BJ (cell line): Measurements from ENCODE around the gene HECW1. TPM values are rescaled to one million over a fixed set of nuclear protein-coding genes. Genes with fewer than 3 reads are reported as not detected.

Experiments used
- CTCF ChIA-PET: fragments of 350-600 bp; formaldehyde crosslinking; extraction: SDS; loops from one replicate; lab custom pipeline; 2021; ENCODE audit warnings: antibody characterized with exemption, inconsistent platforms; lab: Yijun Ruan, JAX
- POLR2A ChIA-PET: fragments of 300-600 bp; sonication (Branson Sonifier 250); formaldehyde crosslinking; extraction: SDS; loops from one replicate; lab custom pipeline; 2021; ENCODE audit warnings: antibody characterized with exemption; lab: Charles Lee
- DNase-seq: peaks from one replicate; pipeline ENCODE4 v3.0.0-alpha.2; 2011; ENCODE audit warnings: low read depth
- H3K27me3 ChIP-seq: 2 replicates; pipeline ENCODE4 v1.6.0; 2011; ENCODE audit warnings: low read length; ENCODE audit not compliant: control insufficient read depth, insufficient read depth
- H3K36me3 ChIP-seq: 2 replicates; pipeline ENCODE4 v1.5.1; 2011; ENCODE audit warnings: low read length; ENCODE audit not compliant: control insufficient read depth, insufficient read depth
- H3K4me3 ChIP-seq: 2 replicates; pipeline ENCODE4 v1.5.1; 2011; ENCODE audit warnings: low read depth, mild to moderate bottlenecking, control low read depth, low read length
- CTCF ChIP-seq: IDR thresholded peaks from 2 replicates; pipeline ENCODE4 v1.5.1; 2011; ENCODE audit warnings: low read depth, mild to moderate bottlenecking, control low read depth, inconsistent platforms, low read length, moderate library complexity; ENCODE audit not compliant: insufficient read depth
- polyA plus RNA-seq: library from polyadenylated mRNA; depleted of rRNA; stranded (reverse); fragments of >200 nt; gene quantifications from 2 replicates; pipeline ENCODE4 v1.2.3, GENCODE V29; 2011

Gene HECW1
- polyA plus RNA-seq, 1 experiment, result 2.9 TPM

- TF ChIP-seq CTCF, result no peak
- ChIA-PET POLR2A (no interaction called here), CTCF (no interaction called here)
- no peaks in the 10 kb centered on the region for H3K27me3 ChIP-seq
- no peak overlapping the region for H3K4me3 ChIP-seq
- no peaks in the 10 kb centered on the region for H3K36me3 ChIP-seq
- DNase-seq, result no peak
These were observed 279.1 kb downstream of the HECW1 start for GRCh38 chr7:43391518-43391917.

GRCh38 chr7:43392638-43393330 is 280.3 kb downstream of the HECW1 start:
- TF ChIP-seq CTCF, result no peak
- no peak overlapping the region for H3K4me3 ChIP-seq
- DNase-seq, result no peak
- no peaks in the 10 kb centered on the region for H3K36me3 ChIP-seq
- no peaks in the 10 kb centered on the region for H3K27me3 ChIP-seq
- POLR2A ChIA-PET, result no interaction called here
- CTCF ChIA-PET, result no interaction called here

GRCh38 chr7:43394441-43395130 is 282.1 kb downstream of the HECW1 start:
- H3K36me3 ChIP-seq, result no peaks in the 10 kb centered on the region
- DNase-seq, result no peak
- H3K4me3 ChIP-seq, result no peak overlapping the region
- H3K27me3 ChIP-seq, result no peaks in the 10 kb centered on the region
- CTCF ChIA-PET, result interaction anchor here (0.9 kb wide), 1 partner anchor 143 kb away, joined by 3 read pairs; no protein-coding TSS in a partner anchor
- POLR2A ChIA-PET, result no interaction called here
- TF ChIP-seq CTCF, result no peak

- TF ChIP-seq CTCF, result no peak
- POLR2A ChIA-PET, result no interaction called here
- CTCF ChIA-PET, result interaction anchor here (0.9 kb wide), 1 partner anchor 142 kb away, joined by 3 read pairs; no protein-coding TSS in a partner anchor
These were observed 282.9 kb downstream of the HECW1 start for GRCh38 chr7:43395351-43395750.

GRCh38 chr7:43396187-43396740 is 283.8 kb downstream of the HECW1 start:
- DNase-seq, result no peak
- ChIA-PET CTCF (no interaction called here), POLR2A (no interaction called here)
- TF ChIP-seq CTCF, result no peak
- Histone ChIP-seq H3K4me3 (no peak overlapping the region), H3K36me3 (no peaks in the 10 kb centered on the region), H3K27me3 (no peaks in the 10 kb centered on the region)

More at GRCh38 chr7:43395351-43395750, 282.9 kb downstream of the HECW1 start:
- Histone ChIP-seq H3K36me3 (no peaks in the 10 kb centered on the region), H3K4me3 (no peak overlapping the region), H3K27me3 (no peaks in the 10 kb centered on the region)
- DNase-seq, result no peak
